Keratinocyte (primary cell): ENCODE measurements around the gene SCAPER. TPM values are rescaled to one million over a fixed set of nuclear protein-coding genes. Genes with fewer than 3 reads are reported as not detected.
"Not testable (repeated sequence)": the region's sequence is repeated elsewhere in the genome, so short reads cannot be mapped to it uniquely, and the experiment has no call there.

Experiments
- DNase-seq: peaks from one replicate; pipeline ENCODE4 v3.0.0-alpha.2; 2011; ENCODE audit warnings: low read depth, missing footprints, low spot score
- FAIRE-seq: peaks from 2 replicates; lab custom pipeline; 2011; peaks lifted over from hg19 to GRCh38; lab: Jason Lieb, UNC
- H2AFZ ChIP-seq: 2 replicates; pipeline ENCODE4 v1.6.0; 2012; ENCODE audit warnings: low read length, control low read depth, inconsistent platforms; ENCODE audit not compliant: control insufficient read depth
- H3K27ac ChIP-seq: 2 replicates; pipeline ENCODE4 v1.5.1; 2011; ENCODE audit warnings: low read length; ENCODE audit not compliant: control insufficient read depth, insufficient read depth
- H3K27me3 ChIP-seq: 3 replicates; pipeline ENCODE4 v1.6.0; 2011; ENCODE audit warnings: low read length; ENCODE audit not compliant: control insufficient read depth, insufficient read depth; ENCODE audit errors: extremely low read depth
- H3K36me3 ChIP-seq, 2 experiments: 2 replicates in 1 of 2; 3 replicates in 1 of 2; pipeline ENCODE4 v1.5.1; 2011; ENCODE audit warnings: low read length in 2 of 2, mild to moderate bottlenecking in 1 of 2; ENCODE audit not compliant: control insufficient read depth in 2 of 2, insufficient read depth in 2 of 2; ENCODE audit errors: extremely low read depth in 1 of 2
- H3K4me1 ChIP-seq: 3 replicates; pipeline ENCODE4 v1.5.1; 2011; ENCODE audit warnings: low read length; ENCODE audit not compliant: control insufficient read depth, insufficient read depth; ENCODE audit errors: extremely low read depth
- H3K4me2 ChIP-seq: 3 replicates; pipeline ENCODE4 v1.6.0; 2011; ENCODE audit warnings: low read depth, low read length; ENCODE audit not compliant: control insufficient read depth, insufficient read depth; ENCODE audit errors: extremely low read depth
- H3K4me3 ChIP-seq, 3 experiments: fragments of 200-600 bp in 1 of 3; sonication (generic) in 1 of 3; 2 replicates in 2 of 3; 3 replicates in 1 of 3; pipeline ENCODE4 v1.5.1; 2011 to 2016; ENCODE audit warnings: low read length in 3 of 3, mild to moderate bottlenecking in 3 of 3, control low read depth in 2 of 3, inconsistent platforms in 1 of 3, low read depth in 1 of 3, mixed read lengths in 1 of 3, mixed run types in 1 of 3, moderate library complexity in 1 of 3; ENCODE audit not compliant: control insufficient read depth in 2 of 3, insufficient read depth in 2 of 3; ENCODE audit errors: extremely low read depth in 1 of 3
- H3K79me2 ChIP-seq: 2 replicates; pipeline ENCODE4 v1.6.0; 2012; ENCODE audit warnings: low read length; ENCODE audit not compliant: control insufficient read depth, insufficient read depth
- H3K9ac ChIP-seq: 3 replicates; pipeline ENCODE4 v1.6.0; 2011; ENCODE audit warnings: low read length; ENCODE audit not compliant: control insufficient read depth, insufficient read depth; ENCODE audit errors: extremely low read depth
- H3K9me1 ChIP-seq: 3 replicates; pipeline ENCODE4 v1.6.0; 2011; ENCODE audit warnings: low read length; ENCODE audit not compliant: control insufficient read depth, insufficient read depth; ENCODE audit errors: extremely low read depth
- H3K9me3 ChIP-seq: 2 replicates; pipeline ENCODE4 v1.5.1; 2012; ENCODE audit warnings: low read depth, low read length; ENCODE audit not compliant: control insufficient read depth
- H4K20me1 ChIP-seq: 3 replicates; pipeline ENCODE4 v1.6.0; 2011; ENCODE audit warnings: low read length; ENCODE audit not compliant: control insufficient read depth, insufficient read depth; ENCODE audit errors: extremely low read depth
- CTCF ChIP-seq, 3 experiments: IDR thresholded peaks in 1 of 3; conservative IDR thresholded peaks in 1 of 3; optimal IDR thresholded peaks in 1 of 3; 2 replicates in 2 of 3; 3 replicates in 1 of 3; pipeline versions ENCODE3 to v1.5.1; 2011; ENCODE audit warnings: low read length in 3 of 3, mild to moderate bottlenecking in 3 of 3, moderate library complexity in 2 of 3, control low read depth in 1 of 3, inconsistent platforms in 1 of 3; ENCODE audit not compliant: insufficient read depth in 2 of 3; ENCODE audit errors: extremely low read depth in 1 of 3
- EZH2 ChIP-seq: IDR thresholded peaks from one replicate; pipeline ENCODE4 v1.6.1; 2012; ENCODE audit warnings: inconsistent platforms, mild to moderate bottlenecking, low read length, moderate library complexity
- dilution Hi-C: fragments of 300-500 bp; cut with MboI; formaldehyde crosslinking; loops from one replicate; pipeline ENCODE4 v1.7.0; 2020; ENCODE audit warnings: low sequenced_read_pairs; ENCODE audit not compliant: extremely low pct_ligation_motif_present
- polyA plus RNA-seq, 5 experiments: library from polyadenylated mRNA; depleted of rRNA in 3 of 5; stranded (reverse) in 3 of 5; stranded (forward) in 1 of 5; unstranded in 1 of 5; fragments of >200 nt; gene quantifications; 1 replicate in 1 of 5; 2 replicates in 3 of 5; 3 replicates in 1 of 5; pipeline versions ENCODE4 v1.2.1 to v1.2.3, GENCODE V29; 2011 to 2012; ENCODE audit warnings: missing spikeins in 2 of 5, low read depth in 1 of 5, low replicate concordance in 1 of 5

Gene SCAPER
- polyA plus RNA-seq, 1 donor (not counting 4 experiments of a cell fraction or from before 2014, with no cell fraction given): 5.2 TPM

DNA sequence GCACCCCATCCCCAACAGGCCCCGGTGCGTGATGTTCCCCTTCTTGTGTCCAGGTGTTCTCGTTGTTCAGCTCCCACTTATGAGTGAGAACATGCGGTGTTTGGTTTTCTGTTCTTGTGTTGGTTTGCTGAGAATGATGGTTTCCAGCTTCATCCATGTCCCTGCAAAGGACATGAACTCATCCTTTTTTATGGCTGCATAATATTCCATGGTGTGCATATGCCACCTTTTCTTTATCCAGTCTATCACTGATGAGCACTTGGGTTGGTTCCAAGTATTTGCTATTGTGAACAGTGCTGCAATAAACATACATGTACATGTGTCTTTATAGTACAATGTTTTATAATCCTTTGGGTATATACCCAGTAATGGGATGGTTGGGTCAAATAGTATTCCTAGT is 217.5 kb downstream of the SCAPER start:
- DNase-seq, H3K4me2 ChIP-seq, FAIRE-seq, H3K27me3 ChIP-seq, dilution Hi-C loops, H4K20me1 ChIP-seq, H3K9me3 ChIP-seq, H3K79me2 ChIP-seq, H3K27ac ChIP-seq, H3K36me3 ChIP-seq, H3K9me1 ChIP-seq, H3K4me1 ChIP-seq, H3K9ac ChIP-seq, H2AFZ ChIP-seq, H3K4me3 ChIP-seq: not testable (repeated sequence)

- no peaks in the 10 kb centered on the region for H3K79me2 ChIP-seq
- H3K4me1 ChIP-seq: no peaks in the 10 kb centered on the region
- no peak for FAIRE-seq
- H3K4me2 ChIP-seq: no peak overlapping the region
- no peak overlapping the region for H3K9ac ChIP-seq
- no peak overlapping the region for H2AFZ ChIP-seq
- H3K9me3 ChIP-seq: no peaks in the 10 kb centered on the region
- H4K20me1 ChIP-seq: no peaks in the 10 kb centered on the region
- DNase-seq: no peak
- TF ChIP-seq CTCF (optimal IDR thresholded peaks at IDR 0.05 in 1 of 3, IDR thresholded peaks at IDR 0.05 in 1 of 3, conservative IDR thresholded peaks at IDR 0.05 in 1 of 3; ENCODE audit: extremely low read depth in 1 of 3, insufficient read depth in 2 of 3, low read length in 3 of 3) (no peak), EZH2 (no peak)
- H3K27ac ChIP-seq: no peak overlapping the region
- dilution Hi-C loops: no loop called here
- no peak overlapping the region for H3K4me3 ChIP-seq
- H3K9me1 ChIP-seq: no peaks in the 10 kb centered on the region
- no peaks in the 10 kb centered on the region for H3K36me3 ChIP-seq
- no peaks in the 10 kb centered on the region for H3K27me3 ChIP-seq
These were observed 221.1 kb downstream of the SCAPER start for GRCh38 chr15:76684002-76684401.

- no peak overlapping the region for H3K4me2 ChIP-seq
- FAIRE-seq (no peak), DNase-seq (no peak)
- TF ChIP-seq EZH2 (no peak), CTCF (optimal IDR thresholded peaks at IDR 0.05 in 1 of 3, IDR thresholded peaks at IDR 0.05 in 1 of 3, conservative IDR thresholded peaks at IDR 0.05 in 1 of 3; ENCODE audit: extremely low read depth in 1 of 3, insufficient read depth in 2 of 3, low read length in 3 of 3) (no peak)
- no peaks in the 10 kb centered on the region for H3K9me1 ChIP-seq
- H3K4me3 ChIP-seq: no peak overlapping the region
- dilution Hi-C loops: no loop called here
- no peak overlapping the region for H2AFZ ChIP-seq
- no peak overlapping the region for H3K27ac ChIP-seq
- H3K79me2 ChIP-seq: no peaks in the 10 kb centered on the region
- H4K20me1 ChIP-seq: no peaks in the 10 kb centered on the region
- no peaks in the 10 kb centered on the region for H3K36me3 ChIP-seq
- no peaks in the 10 kb centered on the region for H3K4me1 ChIP-seq
- no peaks in the 10 kb centered on the region for H3K27me3 ChIP-seq
- H3K9ac ChIP-seq: no peak overlapping the region
- H3K9me3 ChIP-seq: no peaks in the 10 kb centered on the region
These were observed 222.3 kb downstream of the SCAPER start for GRCh38 chr15:76682833-76683232.
